Suprapubic skin (tissue), 4 donors: ENCODE results near the gene ANKH.

Experiments
- EP300 ChIP-seq: sonication (generic); formaldehyde crosslinking; IDR thresholded peaks from one replicate; pipeline ENCODE4 v1.6.1; 2017; ENCODE audit warnings: antibody characterized with exemption
- POLR2A ChIP-seq, 2 donors: fragments of 450-650 bp; IDR thresholded peaks; one replicate each; pipeline ENCODE4 v1.6.1; 2017; ENCODE audit warnings: antibody characterized with exemption in 2 of 2, mild to moderate bottlenecking in 2 of 2, moderate library complexity in 2 of 2
- POLR2AphosphoS5 ChIP-seq, 3 donors: sonication (generic); formaldehyde crosslinking; IDR thresholded peaks; one replicate each; pipeline ENCODE4 v1.6.1; 2017; ENCODE audit warnings: antibody characterized with exemption in 3 of 3
- TF ChIP-seq, protein P1 (sequence below), 2 donors: fragments of 200-600 bp in 1 of 2; fragments of 450-650 bp in 1 of 2; sonication (generic) in 1 of 2; IDR thresholded peaks; one replicate each; pipeline ENCODE4 v1.5.1; 2016 to 2019; ENCODE audit warnings: antibody characterized with exemption in 2 of 2, mild to moderate bottlenecking in 1 of 2, moderate library complexity in 1 of 2

DNA sequence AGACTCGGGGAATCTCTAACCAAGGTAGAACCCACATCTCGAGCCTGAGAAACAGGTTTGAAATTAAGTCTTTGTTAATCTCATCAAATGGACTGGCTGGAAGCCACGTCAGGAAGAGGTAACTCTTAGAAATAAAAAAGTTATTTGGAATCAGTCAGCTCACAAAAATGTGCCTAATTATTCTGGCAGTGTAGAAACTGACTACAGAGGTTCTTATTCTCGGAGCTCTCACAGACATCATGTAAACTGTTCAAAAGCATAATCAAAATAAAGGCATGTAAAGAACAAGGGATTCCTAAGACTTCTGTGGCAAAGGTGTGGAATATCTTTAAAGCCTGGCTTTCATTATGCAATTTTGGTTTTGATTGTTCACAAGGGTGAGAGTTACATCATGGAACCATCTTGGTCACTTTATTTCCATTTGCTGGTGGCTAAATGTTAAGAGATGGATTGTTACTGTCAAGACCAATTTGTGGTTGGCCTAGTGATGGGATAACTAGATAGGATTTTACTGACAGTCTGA, 121.9 kb downstream of the ANKH start:
- TF ChIP-seq POLR2A (IDR thresholded peaks at IDR 0.05) (no peak), POLR2AphosphoS5 (IDR thresholded peaks at IDR 0.05) (no peak), EP300 (no peak)
- TF ChIP-seq, protein P1, sequence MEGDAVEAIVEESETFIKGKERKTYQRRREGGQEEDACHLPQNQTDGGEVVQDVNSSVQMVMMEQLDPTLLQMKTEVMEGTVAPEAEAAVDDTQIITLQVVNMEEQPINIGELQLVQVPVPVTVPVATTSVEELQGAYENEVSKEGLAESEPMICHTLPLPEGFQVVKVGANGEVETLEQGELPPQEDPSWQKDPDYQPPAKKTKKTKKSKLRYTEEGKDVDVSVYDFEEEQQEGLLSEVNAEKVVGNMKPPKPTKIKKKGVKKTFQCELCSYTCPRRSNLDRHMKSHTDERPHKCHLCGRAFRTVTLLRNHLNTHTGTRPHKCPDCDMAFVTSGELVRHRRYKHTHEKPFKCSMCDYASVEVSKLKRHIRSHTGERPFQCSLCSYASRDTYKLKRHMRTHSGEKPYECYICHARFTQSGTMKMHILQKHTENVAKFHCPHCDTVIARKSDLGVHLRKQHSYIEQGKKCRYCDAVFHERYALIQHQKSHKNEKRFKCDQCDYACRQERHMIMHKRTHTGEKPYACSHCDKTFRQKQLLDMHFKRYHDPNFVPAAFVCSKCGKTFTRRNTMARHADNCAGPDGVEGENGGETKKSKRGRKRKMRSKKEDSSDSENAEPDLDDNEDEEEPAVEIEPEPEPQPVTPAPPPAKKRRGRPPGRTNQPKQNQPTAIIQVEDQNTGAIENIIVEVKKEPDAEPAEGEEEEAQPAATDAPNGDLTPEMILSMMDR (IDR thresholded peaks at IDR 0.05), result no peak
